Peyer's patch (tissue), 4 donors: ENCODE data around the gene FAM20A.

Experiments used
- POLR2A ChIP-seq, 2 donors: fragments of 450-650 bp; IDR thresholded peaks; one replicate each; pipeline ENCODE4 v1.5.1; 2017; ENCODE audit warnings: antibody characterized with exemption in 2 of 2, mild to moderate bottlenecking in 2 of 2, moderate library complexity in 2 of 2
- TF ChIP-seq, protein P1 (sequence below), 6 experiments: fragments of 450-650 bp in 4 of 6; fragments of 200-600 bp in 2 of 6; sonication (generic) in 1 of 6; IDR thresholded peaks; one replicate each; pipeline ENCODE4 v1.5.1; 2017 to 2019; ENCODE audit warnings: antibody characterized with exemption in 6 of 6, mild to moderate bottlenecking in 3 of 6, moderate library complexity in 1 of 6

DNA sequence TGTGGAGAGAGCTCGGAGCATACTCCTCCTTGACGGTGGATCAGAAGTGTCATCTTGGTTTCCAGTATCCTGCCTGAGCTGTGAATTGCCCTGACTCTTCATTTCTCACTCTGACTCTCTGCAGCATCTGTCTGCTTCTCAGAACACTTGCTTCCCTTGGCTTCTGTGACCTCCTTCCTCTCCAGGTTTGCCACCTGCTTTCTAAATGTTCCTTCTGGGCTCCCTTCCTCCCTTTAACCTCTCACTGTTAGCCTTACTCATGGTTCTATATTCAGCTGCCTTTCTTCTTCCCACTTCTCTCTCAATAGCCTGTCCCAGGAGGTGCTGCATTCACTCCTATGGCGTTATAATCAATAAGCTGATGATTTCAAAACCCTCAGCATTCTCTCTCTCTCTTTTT, 100.1 kb downstream of the FAM20A start:
- TF ChIP-seq, protein P1, sequence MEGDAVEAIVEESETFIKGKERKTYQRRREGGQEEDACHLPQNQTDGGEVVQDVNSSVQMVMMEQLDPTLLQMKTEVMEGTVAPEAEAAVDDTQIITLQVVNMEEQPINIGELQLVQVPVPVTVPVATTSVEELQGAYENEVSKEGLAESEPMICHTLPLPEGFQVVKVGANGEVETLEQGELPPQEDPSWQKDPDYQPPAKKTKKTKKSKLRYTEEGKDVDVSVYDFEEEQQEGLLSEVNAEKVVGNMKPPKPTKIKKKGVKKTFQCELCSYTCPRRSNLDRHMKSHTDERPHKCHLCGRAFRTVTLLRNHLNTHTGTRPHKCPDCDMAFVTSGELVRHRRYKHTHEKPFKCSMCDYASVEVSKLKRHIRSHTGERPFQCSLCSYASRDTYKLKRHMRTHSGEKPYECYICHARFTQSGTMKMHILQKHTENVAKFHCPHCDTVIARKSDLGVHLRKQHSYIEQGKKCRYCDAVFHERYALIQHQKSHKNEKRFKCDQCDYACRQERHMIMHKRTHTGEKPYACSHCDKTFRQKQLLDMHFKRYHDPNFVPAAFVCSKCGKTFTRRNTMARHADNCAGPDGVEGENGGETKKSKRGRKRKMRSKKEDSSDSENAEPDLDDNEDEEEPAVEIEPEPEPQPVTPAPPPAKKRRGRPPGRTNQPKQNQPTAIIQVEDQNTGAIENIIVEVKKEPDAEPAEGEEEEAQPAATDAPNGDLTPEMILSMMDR (IDR thresholded peaks at IDR 0.05) = no peak
- no peak for TF ChIP-seq POLR2A (IDR thresholded peaks at IDR 0.05)
